HS-27A (cell line): ENCODE data around the gene PCNX4.
A peak's percentile ranks its signal among the peaks of the same experiment; 100 is the strongest.

Experiments
- DNase-seq: peaks from one replicate; pipeline ENCODE4 v3.0.0-alpha.2; 2012; ENCODE audit warnings: low read depth, missing footprints

PCNX4 gene

DNA sequence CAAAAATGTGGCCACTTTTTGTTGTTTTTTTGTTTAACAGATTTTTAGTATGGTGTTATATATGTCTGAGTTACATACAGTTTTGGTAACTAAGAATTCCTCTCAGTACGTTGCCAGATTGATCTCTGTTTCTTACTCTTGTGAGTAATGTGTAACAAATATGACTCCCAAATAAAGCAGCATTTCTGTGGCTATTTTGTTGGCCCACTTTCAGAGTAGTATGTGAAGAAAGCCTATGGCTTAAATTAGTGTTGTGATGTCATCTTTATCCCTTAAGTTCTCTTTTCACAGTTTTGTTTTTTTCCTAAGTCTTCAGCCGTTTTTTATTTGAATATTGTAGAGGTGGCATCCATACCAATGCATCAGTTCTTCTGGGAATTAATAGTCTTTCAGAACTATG is 10.7 kb downstream of the PCNX4 start:
- DNase-seq = peak; percentile 27

DNA sequence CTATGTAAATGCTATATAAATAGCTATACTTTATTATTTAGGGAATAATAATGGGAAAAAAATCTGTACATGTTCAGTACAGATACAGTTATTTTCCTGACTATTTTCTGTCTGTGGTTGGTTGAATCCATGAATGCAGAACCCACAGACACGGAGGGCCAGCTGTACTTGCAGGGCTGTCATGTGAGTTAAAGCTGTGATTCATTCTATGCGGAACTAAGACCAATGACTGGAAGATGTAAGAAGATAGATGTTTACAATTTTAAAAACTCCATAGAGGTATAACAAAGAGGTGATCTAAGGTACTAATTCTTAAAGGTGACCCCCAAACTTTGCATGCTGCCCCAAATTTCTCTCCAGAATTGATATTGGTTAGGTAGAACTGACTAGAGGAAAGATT is 14.6 kb downstream of the PCNX4 start:
- DNase-seq = no peak

DNA sequence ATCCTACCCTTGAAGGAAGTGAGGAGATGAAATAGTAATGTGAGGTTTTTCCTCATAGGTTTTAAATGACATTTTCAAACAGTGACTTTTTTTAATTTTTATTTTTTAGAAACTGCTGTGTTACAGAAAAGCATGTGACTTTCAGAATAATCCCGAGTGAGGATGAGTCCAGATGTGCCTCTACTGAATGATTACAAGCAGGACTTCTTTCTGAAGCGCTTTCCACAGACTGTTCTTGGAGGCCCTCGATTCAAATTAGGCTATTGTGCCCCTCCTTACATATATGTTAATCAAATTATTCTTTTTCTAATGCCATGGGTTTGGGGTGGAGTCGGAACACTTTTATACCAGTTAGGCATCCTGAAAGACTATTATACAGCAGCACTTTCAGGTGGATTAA is 15.8 kb downstream of the PCNX4 start:
- no peak for DNase-seq

DNA sequence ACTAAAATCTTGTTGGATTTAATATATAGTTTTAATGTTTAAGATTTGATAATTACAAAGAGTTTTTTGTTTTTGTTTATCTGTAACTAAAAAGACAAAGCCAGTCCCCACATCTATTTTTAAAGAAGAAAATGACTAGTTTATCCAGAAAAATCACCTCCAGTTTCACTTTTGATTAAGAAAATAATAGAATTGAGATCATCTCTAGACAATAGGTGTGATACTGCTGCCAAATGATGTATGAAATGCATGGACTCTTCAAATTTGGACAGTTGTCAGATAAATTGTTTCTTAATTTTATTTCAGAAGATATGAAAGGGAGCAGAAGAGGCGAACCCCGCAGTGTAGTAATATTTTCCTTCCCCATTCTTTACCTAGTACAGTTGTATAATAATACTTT is 20.0 kb downstream of the PCNX4 start:
- no peak for DNase-seq

DNA sequence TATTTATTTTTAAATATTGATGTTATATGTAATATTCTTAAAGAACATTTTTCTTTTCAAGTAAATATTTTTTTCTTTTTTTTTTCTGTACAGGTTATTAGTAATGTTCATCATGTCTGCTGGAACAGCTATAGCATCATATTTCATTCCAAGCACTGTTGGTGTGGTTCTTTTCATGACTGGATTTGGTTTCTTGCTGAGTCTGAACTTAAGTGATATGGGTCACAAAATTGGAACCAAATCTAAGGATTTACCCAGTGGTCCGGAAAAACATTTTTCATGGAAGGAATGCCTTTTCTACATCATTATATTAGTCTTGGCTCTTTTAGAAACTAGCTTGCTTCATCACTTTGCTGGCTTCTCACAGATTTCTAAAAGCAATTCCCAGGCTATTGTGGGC is 23.2 kb downstream of the PCNX4 start:
- DNase-seq = no peak

DNA sequence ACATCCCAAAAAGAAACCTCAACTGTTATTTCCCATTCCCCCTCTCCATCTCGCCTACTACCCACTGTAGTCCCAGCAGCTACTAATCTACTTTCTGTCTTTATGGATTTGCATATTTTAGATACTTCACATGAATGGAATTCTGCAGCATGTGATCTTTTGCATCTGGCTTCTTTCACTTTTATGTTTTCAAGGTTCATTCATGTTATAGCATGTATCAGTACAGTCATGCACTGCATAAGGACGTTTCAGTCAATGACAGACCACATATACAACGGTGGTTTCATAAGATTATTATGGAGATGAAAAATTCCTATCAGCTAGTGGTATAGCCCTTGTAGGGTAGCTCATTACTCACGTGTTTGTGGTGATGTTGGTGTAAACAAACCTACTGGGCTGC is 24.5 kb downstream of the PCNX4 start:
- DNase-seq = no peak

DNA sequence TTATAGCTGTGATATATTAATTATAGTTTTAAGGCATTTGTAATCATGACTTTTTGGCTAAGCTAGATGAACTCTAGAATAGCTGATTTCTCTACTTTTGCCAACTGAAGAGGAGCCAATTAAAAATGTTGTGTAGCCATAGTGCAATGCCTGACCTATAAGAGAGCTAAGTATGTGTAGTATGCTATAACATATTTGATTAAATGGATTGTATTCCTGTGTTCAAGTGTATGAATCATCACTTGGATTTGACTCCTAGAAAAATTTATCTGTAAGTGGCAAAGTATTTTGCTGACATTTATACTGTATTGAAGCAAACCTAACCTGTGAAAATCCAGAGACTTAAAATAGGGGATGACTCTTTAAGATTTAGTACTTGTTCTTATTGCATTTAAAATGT is 34.2 kb downstream of the PCNX4 start:
- DNase-seq = no peak

DNA sequence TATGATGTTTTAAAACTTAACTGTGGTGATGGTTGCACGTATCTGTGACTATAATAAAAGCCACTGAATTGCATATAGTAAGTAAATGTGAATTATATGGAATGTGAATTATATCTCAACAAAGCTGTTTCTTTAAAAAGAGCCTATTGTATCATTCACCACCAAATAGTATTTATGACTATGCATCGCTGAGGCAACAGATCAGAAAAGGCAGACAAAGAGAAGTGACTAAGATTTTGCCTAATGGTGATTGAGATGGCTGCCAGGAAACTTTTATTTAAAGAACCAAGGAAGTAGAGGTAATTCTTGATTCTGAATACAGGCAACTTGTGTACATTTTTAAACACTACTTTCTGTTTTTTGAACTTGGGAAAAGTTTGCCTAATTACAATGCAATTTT is 41.8 kb downstream of the PCNX4 start:
- no peak for DNase-seq

DNA sequence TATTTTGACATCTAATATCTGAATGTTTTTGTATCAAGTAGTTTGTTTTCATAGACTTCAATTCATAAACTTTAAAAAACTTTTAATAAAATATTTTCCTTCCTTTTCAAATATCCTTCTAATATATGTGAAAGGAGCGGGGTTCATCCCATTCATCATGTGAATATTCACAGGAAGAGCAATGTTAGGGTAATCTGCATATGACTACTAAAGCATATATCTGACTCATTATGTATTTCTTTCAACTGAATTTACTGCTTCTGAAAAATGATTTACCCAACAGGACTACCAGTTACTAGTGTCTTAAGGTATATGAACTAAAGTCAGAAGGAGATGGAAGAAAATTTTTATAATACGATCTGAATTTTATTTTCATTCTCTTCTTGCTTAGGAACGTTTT is 43.0 kb downstream of the PCNX4 start:
- DNase-seq = no peak

DNA sequence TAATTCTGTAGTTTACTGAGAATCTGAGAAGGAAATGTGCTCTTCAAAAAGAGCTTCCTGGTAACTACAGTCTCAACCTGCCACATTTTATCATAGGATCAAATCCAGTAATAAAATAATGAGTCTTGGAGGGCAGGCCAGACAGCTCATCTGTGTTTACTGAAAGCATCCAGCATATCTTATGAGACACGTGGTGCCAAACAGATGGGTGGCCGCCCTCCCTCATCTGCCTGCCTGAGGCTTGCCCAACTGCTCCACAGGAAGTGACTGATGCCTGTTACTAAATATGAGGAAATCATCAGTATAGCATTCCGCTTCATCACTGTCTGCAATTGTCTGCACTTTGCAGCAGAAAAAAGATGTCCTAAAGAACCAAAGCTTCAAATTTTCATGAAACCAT is 60.0 kb downstream of the PCNX4 start:
- DNase-seq = peak; percentile 59

DNA sequence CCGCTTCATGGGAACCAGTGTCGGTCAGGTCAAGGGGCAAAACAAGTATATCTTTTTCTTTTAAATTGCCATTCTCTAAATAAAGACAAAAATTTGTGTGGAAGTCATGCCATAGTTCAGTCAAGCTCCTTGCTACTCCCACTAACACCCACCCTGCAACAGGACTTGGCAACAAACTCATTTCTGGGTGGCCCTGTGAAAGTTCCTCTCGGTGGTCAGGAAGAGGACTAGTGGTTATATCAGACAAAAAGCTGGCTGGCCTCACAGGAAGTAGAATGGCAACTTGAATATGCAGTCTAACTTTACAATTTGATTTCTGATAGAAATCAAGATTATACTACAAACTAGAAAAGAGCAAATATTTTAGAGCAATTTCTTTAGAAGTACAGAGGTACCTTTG is 62.3 kb downstream of the PCNX4 start:
- DNase-seq = no peak

DNA sequence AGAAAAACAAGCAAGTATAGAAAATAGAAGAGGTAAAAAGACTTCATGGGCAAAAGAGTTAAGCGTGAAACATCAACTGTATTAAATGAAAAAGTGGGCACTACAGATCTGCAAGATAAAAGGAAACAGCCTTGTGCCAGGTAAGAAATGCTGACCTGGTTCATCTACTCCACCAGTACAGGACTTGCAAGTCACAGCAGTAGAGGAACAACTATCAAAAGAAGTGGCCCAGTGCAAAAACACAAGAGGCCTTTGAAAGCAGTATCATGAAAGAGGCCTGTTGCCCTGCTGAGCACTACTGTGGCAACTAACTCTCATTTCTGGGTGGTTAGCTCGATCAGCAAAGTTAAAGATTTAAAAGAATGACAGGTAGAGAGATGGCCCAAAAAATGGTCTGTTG is 62.9 kb downstream of the PCNX4 start:
- DNase-seq = no peak

DNA sequence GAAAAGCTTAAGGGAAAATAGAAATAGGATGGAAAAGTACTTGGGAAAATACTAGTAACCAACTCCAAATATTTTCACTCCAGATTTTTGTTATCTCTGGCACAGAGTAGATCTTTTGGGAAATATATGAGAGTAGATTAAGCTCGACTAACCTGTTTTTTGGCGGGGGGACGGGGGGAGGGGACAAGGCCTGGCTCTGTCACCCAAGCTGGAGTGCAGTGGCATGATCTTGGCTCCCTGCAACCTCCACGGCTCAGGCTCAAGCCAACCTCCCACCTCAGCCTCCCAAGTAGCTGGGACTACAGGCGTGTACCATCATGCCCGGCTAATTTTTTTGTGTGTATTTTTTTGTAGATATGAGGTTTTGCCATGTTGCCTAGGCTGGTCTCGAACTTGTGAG is 68.7 kb downstream of the PCNX4 start:
- no peak for DNase-seq

DNA sequence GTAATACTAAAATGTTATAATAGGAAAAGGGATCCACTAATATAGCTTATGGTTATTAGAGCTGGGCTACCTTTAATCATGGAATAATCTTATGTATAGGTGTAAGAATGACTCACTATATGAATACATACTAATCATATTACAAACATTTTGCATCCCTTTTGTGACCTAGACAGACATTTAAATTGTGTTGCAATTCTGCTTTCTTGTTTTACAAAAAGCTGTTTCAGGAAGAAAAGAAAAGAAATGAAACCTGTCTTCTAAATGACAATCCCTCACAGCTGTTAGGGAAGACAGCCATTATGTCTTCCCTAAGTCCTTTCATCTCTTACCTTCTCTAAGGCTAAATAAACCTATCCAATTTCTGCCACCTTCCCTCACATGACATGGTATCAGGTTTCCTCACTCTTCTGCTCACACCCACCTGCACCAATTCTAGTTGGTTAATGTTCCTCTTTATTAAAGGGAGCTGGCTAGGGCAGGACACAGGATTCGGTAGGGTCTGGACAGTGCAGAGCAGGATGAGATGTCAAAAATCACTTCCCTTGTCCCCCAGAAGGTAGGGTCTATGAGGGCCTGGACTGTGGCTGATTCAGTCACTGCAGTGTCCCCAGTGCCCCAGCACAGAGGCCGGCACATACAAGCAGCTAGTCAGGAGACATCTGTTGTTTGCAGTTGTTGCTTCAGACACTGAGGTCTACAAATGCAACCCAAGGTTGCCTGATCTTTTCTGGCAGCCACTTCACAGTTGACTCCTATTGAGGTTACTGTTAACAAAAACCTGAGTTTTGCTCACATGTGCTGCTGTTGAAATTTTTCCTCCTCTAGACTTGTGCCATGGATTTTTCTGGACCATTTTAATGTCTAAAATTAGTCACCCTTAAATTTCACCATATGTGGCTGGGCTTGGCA is 69.7 kb downstream of the PCNX4 start:
- no peak for DNase-seq

DNA sequence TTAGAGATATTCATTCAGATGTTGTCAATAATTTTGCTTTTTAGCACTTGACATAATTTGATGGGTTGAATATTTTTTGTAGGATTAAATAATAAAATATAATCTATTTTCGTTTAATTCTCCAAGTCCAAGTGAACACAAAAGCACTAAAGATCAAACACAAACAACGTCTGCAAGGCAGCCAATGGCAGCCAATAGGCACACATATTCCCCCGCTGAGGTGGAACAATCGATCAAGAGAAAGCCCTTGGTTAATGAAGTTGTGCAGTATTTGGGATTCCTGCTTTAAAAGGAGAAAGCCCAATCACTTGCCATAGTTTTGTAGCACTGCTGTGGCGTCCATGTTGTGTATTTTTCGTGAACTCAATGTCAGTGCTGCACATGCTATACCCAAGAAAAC is 72.0 kb downstream of the PCNX4 start:
- no peak for DNase-seq

DNA sequence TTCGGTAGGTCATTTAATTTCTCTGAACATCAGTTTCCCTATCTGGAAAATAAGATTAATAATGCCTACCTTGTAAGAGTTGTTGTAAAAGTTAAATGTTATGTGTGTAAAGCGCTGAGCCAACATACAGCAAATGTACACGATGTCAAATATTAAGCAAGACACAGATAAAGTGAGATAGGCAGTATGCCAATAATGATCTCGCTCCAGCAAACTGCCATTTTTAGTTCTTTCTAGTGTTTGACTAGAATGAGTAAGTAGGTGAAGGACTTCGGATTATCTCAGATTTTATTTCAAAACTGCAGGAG is 72.6 kb downstream of the PCNX4 start:
- no peak for DNase-seq

DNA sequence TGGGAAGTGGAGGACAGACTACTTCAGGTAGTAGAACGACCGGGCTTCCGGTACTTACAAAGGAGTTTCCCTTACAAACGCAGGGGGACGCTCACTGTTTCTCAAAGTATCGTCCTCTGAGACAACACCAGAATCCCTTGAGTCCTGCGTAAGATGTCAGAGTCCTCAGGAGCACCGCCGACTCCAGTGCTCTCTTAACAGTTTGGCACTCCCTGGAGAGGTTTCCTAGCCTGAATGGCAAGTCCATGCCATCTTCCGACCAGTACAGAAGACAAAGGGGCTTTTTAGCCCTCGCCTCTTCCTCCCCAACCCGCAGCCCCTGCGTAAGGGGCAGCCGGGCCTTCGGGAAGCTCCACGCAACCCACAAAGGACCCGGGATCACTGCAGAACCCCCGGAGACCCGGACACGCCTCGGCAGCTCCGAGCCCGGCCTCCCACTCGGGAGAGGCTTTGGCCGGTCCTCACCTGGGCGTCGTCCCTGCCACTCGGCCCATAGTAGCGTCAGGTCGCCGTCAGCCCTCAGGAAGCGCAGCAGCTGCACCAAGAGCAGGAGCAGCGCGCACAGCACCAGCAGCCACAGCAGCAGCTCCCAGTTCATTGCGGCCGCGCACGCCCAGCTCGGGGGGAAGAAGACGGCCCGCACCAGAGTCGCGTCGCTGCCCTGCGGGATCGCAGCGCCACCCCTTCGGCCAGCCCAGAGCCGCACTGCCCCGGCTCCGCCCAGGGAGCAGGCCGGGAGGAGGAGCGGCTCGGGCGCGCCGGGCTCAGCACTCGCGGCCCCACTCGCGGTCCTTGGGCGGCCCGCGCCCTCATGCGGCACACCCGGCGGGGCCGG is 73.2 kb downstream of the PCNX4 start, which contains the start of gene DHRS7:
DHRS7 (minus strand) TSS at position 687 of the 835 bp plus-strand sequence; CDS start at position 598, 89 bp downstream.
- DNase-seq = peak; percentile 39

DNA sequence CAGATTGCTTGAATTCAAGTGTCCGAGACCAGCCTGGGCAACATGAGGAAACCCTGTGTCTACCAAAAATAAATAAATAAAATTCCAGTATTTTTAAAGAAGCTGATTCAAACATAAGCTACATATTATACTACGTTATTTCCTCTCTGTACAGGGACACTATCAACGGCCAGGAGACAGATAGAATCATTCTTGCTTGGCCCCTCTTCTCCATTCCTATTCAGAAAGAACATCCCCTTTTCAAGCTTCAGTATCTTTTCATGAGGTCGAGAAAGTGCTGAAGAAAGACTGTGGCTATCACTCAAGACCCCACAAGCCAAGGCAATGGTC is 73.8 kb downstream of the PCNX4 start:
- no peak for DNase-seq

DNA sequence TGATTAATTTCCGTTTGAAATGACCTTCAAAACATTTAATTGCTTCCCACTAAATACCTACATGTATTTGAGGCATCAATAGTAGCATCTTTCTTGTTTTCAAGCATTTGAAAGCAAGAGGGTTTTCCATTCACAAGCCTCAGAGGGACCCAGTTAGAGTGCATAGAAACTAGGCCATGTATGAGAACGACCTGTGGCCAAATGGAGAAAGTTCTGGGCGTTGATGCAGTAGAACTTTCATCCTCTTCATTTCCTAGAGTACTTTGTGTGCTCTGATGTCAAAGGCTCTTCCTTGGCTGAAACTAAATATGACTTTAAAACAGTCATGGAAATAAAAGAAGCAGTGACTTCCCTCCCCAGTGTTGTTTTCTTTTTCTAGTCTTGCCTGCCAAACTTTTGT is 74.4 kb downstream of the PCNX4 start:
- no peak for DNase-seq

DNA sequence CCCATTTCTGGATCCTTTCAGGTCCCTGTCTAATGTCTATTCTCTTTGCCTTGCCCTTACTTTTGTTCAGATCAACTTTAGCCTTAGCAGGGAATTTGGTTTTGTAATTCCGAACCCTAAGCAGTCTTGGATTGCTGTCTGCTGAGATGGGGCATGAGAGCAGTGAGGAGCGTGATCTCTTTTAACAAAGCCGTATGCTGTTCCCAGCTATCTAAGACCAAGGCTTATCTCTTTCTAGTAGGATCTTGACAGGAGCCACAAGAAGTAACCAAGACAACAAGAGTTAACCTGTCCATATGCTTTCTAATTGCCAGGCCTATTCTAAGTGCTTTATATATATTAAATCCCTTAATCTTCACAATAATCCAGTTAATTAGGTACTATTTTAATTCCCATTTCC is 78.0 kb downstream of the PCNX4 start:
- no peak for DNase-seq

DNA sequence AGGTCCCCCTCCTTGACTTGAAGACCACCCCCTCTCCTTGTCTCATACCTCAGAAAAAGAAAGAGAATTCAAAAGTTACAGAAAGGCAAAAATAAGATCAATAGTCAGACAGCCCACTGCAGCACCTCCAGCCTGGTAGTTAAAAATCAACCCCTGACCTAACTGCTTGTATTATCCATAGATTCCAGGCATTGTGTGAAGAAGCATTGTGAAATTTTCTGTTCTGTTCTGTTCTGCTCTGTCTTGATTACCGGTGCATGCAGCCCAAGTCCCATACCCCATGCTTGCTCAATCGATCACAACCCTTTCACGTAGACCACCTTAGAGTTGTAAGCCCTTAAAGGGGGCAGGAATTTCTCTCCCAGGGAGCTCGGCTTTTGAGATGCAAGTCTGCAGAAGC is 79.2 kb downstream of the PCNX4 start:
- DNase-seq = no peak

DNA sequence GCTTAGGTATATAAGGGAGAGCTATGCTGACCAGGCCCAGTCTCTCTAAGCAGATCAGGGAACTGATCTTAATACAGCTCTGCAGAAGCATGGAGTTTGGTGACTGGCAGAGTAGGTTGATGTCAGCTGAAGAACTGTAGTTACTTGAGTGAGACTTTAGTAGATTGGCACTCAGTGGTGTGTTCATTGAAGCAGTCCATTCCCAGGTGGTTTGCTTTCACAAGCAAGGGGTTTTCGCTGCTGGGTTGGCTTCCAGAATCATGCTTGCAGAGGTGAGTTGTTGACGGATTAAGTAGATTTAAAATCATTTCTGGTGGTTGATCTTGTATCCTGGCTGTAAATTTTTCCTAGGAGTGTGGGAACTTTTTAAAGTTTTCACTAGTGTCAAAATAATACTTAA is 80.0 kb downstream of the PCNX4 start:
- no peak for DNase-seq
